IPS-18c (cell line): Measurements from ENCODE around the gene LYPD6B.

Experiments
- H3K4me3 ChIP-seq: 2 replicates; pipeline ENCODE4 v1.7.0; 2013; ENCODE audit warnings: low read depth, mild to moderate bottlenecking, low read length, moderate library complexity; ENCODE audit not compliant: insufficient read depth
- H3K9me3 ChIP-seq: one replicate; pipeline ENCODE4 v1.6.1; 2013; ENCODE audit warnings: mild to moderate bottlenecking, low read length, moderate library complexity; ENCODE audit not compliant: control insufficient read depth, insufficient read depth

The LYPD6B gene

DNA sequence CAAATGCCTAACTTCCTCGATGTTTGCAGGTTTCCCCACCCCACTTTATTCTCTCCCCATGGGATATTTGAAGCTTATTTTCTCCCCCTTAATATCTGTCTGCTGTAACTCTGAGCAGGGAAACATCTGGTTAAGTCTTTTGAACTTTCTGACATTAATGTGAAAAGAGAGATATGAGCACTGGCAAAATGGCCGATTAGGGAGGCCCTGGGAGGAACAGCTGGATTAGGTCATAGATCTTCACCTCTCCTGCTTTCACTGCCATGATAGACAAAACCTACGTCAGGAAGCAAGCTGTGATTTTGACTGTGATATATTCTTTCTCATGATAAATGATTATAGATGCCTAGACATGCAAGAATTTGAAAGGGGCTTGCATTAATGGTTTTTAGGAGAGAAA lies 43.6 kb downstream of the LYPD6B start:
- H3K9me3 ChIP-seq, result no peaks in the 10 kb centered on the region

GRCh38 chr2:149082735-149083134 lies 44.2 kb downstream of the LYPD6B start:
- no peaks in the 10 kb centered on the region for H3K9me3 ChIP-seq
- H3K4me3 ChIP-seq, result no peak overlapping the region

More for the DNA sequence above, 43.6 kb downstream of the LYPD6B start:
- no peak overlapping the region for H3K4me3 ChIP-seq

- Histone ChIP-seq H3K9me3 (no peaks in the 10 kb centered on the region), H3K4me3 (no peak overlapping the region)
Observed at GRCh38 chr2:149084924-149085795, 46.7 kb downstream of the LYPD6B start.

DNA sequence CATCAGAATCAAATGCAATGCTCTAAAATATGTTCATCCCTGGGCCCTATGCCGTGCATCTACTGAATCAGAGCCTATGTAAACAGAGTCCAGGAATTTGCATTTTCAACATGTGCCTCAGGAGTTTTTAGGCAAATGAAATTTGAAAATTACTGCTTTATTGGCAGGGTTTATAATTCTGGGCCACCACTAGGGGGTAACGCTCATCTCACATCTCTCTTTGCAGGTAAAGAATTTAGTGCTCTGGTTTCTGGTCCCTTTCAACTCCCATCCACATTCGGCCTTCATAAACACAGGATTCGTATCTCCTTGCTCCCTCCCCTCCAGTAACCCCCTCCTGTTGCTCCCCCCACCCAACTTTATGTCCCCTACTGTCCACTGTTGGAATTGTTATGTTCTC lies 49.3 kb downstream of the LYPD6B start:
- Histone ChIP-seq H3K9me3 (no peaks in the 10 kb centered on the region), H3K4me3 (no peak overlapping the region)

GRCh38 chr2:149089068-149089467 lies 50.6 kb downstream of the LYPD6B start:
- Histone ChIP-seq H3K4me3 (no peak overlapping the region), H3K9me3 (no peaks in the 10 kb centered on the region)

DNA sequence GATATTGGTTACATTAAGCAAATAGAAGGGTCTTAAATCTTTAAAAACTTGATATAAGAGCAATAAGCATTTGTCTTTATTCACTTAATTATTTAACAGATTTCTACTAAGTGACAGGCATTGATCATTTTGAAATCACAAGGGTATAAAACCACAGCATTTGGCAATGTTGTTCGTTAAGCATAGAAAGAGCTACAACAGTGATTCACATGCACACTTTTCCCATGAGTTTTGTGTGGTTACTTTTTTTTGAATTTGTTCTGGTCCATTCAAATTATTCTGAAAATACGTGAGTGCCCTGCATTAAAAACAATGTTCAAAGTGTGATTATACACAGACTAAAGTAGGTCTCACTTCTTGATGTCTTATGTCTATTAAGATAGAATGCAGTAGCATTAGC lies 52.2 kb downstream of the LYPD6B start:
- Histone ChIP-seq H3K4me3 (no peak overlapping the region), H3K9me3 (no peaks in the 10 kb centered on the region)

DNA sequence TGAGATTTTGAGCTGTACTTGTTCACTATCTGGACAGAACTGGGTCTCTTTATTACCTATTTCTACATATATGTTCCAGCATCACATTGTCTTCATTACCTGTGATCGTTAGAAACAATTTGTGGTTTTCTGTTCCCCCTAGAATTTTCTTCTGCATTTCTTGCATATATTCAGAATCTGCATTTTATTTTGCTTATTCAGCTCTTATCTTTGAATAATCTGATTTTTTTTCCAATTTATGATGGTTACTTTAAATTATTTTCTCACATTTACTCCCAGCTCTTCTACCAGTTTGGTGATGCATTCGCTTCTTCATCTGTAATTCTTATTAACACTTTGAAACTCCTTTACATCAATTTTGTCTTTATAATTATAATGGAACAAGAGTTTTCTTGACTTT lies 55.1 kb downstream of the LYPD6B start:
- Histone ChIP-seq H3K9me3 (no peaks in the 10 kb centered on the region), H3K4me3 (no peak overlapping the region)

GRCh38 chr2:149094217-149095015 lies 55.9 kb downstream of the LYPD6B start:
- Histone ChIP-seq H3K4me3 (no peak overlapping the region), H3K9me3 (no peaks in the 10 kb centered on the region)

GRCh38 chr2:149098701-149099100 lies 60.2 kb downstream of the LYPD6B start:
- no peak overlapping the region for H3K4me3 ChIP-seq
- H3K9me3 ChIP-seq, result no peaks in the 10 kb centered on the region

GRCh38 chr2:149099298-149099697 lies 60.8 kb downstream of the LYPD6B start:
- Histone ChIP-seq H3K4me3 (no peak overlapping the region), H3K9me3 (no peaks in the 10 kb centered on the region)

- no peaks in the 10 kb centered on the region for H3K9me3 ChIP-seq
Observed at GRCh38 chr2:149100739-149101699, 62.5 kb downstream of the LYPD6B start.

DNA sequence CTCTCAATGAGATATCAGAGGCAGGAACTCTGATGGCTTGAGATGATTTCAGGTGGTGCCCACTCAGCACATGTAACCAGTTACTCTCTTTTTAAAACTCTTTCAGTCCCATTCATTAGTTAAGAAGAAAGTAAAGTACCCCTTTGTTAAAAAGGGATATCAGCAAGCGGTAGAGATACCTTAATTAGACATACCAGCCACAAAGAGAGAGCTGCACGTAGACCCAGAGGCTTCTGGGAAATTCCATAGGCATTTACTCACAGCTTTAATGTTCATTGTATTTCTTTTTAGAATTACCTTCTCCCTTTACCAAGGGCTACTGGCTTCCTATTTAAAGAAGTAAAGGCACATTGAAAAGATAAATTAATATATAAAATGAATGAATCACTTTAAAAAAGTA lies 63.3 kb downstream of the LYPD6B start:
- Histone ChIP-seq H3K9me3 (no peaks in the 10 kb centered on the region), H3K4me3 (no peak overlapping the region)

More at GRCh38 chr2:149100739-149101699, 62.5 kb downstream of the LYPD6B start:
- H3K4me3 ChIP-seq, result no peak overlapping the region

GRCh38 chr2:149103081-149103620 lies 64.7 kb downstream of the LYPD6B start:
- Histone ChIP-seq H3K9me3 (no peaks in the 10 kb centered on the region), H3K4me3 (no peak overlapping the region)

DNA sequence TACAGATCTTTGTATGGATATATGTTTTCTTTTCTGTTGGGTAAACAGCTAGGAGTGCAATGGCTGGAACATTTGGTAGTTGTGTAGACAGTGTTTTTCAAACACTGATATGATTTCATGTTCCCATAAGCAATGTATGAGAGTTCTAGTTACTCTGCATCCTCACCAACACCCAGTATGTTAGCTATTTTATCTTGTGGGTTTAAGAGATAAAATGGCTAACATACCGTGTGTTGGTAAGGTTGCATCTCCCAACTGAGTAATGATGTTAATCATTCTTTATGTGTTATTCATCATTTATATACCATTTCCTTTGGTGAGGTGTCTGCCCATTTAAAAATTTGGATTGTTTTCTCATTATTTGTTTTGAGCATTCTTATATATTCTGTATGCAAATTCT lies 65.7 kb downstream of the LYPD6B start:
- no peak overlapping the region for H3K4me3 ChIP-seq
- no peaks in the 10 kb centered on the region for H3K9me3 ChIP-seq

GRCh38 chr2:149112068-149112467 lies 73.6 kb downstream of the LYPD6B start:
- Histone ChIP-seq H3K4me3 (no peak overlapping the region), H3K9me3 (no peaks in the 10 kb centered on the region)

DNA sequence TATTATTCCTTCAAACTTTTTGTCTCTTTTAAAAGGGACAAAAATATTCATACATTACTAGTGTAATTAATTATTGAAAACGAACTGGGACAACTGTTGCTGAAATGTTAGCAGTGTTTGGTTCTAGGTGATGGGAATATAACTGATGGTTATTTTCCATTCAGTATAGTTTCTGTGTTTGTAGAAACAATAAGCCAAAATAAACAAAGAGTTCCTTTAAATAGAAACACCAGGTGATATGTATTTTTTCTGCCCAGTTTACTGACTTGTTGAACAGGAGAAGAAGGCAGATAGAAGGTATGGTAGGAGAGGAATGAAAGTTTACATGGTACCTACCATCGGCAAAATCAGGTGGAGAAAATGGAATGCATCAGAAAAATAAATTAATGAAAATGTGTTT lies 74.2 kb downstream of the LYPD6B start:
- Histone ChIP-seq H3K4me3 (no peak overlapping the region), H3K9me3 (no peaks in the 10 kb centered on the region)

GRCh38 chr2:149115781-149116180 lies 77.3 kb downstream of the LYPD6B start:
- no peaks in the 10 kb centered on the region for H3K9me3 ChIP-seq
- no peak overlapping the region for H3K4me3 ChIP-seq
